ENCODE data around the gene KANSL1L. TPM values are rescaled to one million over a fixed set of nuclear protein-coding genes. Genes with fewer than 3 reads are reported as not detected.

KANSL1L gene
- total and polyA plus RNA-seq, 9 of the 15 experiments (the other 6 are each of a cell fraction or from before 2014, with no cell fraction given), result 1.3 to 6.7 (median 2.4) TPM

DNA sequence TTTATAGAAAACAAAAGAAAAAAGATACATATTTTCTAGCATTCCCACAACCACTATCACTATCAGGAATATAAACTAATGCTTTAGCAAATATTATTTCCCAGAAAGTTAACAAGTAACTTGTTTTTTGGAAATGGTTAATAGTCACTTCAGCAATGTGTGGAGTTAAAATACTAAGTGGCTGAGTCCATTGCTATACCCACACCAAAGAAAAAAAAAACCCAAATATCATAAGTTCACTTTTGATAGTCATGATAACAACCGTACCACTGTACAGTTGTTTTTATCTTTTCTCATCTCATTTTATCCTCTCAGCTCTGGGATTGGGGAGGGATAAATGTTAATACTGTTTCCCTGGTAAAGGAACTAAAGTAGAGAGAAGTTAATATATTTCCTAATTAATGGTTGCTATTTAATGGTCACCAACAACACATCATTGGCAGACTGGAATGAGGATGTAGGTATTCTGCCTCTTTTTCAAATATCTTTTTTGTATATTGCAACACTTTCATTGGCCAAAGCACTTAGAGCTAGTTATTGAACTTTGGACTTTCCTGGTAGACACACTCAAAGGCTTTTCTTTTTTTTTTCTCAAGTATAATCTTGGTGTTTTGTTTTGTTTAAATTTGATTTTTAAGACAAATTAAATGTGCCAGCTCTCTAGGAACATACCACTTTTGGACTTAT, 18.4 kb upstream of the KANSL1L start (continued):
- TF ChIP-seq C11orf30 (IDR thresholded peaks at IDR 0.05; ENCODE audit: low read depth) (no peak), XRCC5 (IDR thresholded peaks at IDR 0.05; ENCODE audit: low read depth, low read length) (no peak), ZBTB8A (IDR thresholded peaks at IDR 0.05; ENCODE audit: partially characterized antibody) (no peak), NUFIP1 (IDR thresholded peaks at IDR 0.05; ENCODE audit: partially characterized antibody) (no peak), ZZZ3 (IDR thresholded peaks at IDR 0.05) (no peak), ZNF431 (CRISPR knock-in tag; IDR thresholded peaks at IDR 0.05) (no peak)

- H3K4me2 ChIP-seq (ENCODE audit: insufficient read depth, low read length), result no peak overlapping the region
- TF ChIP-seq ARID3A (IDR thresholded peaks at IDR 0.05; ENCODE audit: borderline replicate concordance, low read depth, low read length), result no peak
- TF ChIP-seq ZNF584 (CRISPR knock-in tag; IDR thresholded peaks at IDR 0.05; ENCODE audit: low read depth), result no peak
- no peak for TF ChIP-seq RERE (CRISPR knock-in tag; IDR thresholded peaks at IDR 0.05; ENCODE audit: borderline replicate concordance)
- no peak for TF ChIP-seq NCOA6 (IDR thresholded peaks at IDR 0.05)
- TF ChIP-seq BACH1 (tag; IDR thresholded peaks at IDR 0.05), result no peak
- TF ChIP-seq ZNF253 (CRISPR knock-in tag; conservative IDR thresholded peaks at IDR 0.05), result no peak
- no peak for TF ChIP-seq NR0B1 (IDR thresholded peaks at IDR 0.05; ENCODE audit: partially characterized antibody)
- no peak for TF ChIP-seq XRCC5 (IDR thresholded peaks at IDR 0.05; ENCODE audit: low read depth, low read length)
Measured at GRCh38 chr2:210188755-210189154, 17.5 kb upstream of the KANSL1L start.

More at GRCh38 chr2:210188755-210189154, 17.5 kb upstream of the KANSL1L start:
- Histone ChIP-seq H4K20me1 (replicated peaks; ENCODE audit: control insufficient read depth, insufficient read depth, low read length) (no peaks in the 10 kb centered on the region), H3K9me3 (replicated peaks; ENCODE audit: control insufficient read depth, insufficient read depth, low read depth, low read length) (no peaks in the 10 kb centered on the region), H3K4me1 (replicated peaks in 1 of 2; ENCODE audit: control insufficient read depth in 2 of 2, insufficient read depth in 2 of 2, low read length in 2 of 2) (no peaks in the 10 kb centered on the region), H3K27ac (ENCODE audit: extremely low read depth, low read depth, low read length) (no peak overlapping the region), H3K9me1 (ENCODE audit: control insufficient read depth, insufficient read depth, low read length) (no peaks in the 10 kb centered on the region), H3K36me3 (ENCODE audit: control insufficient read depth, insufficient read depth, low read length) (no peaks in the 10 kb centered on the region), H3K79me2 (ENCODE audit: control insufficient read depth, insufficient read depth, low read length) (no peaks in the 10 kb centered on the region), H3K4me3 (no peak overlapping the region), H2AFZ (ENCODE audit: low read depth, low read length) (no peak overlapping the region), H3K9ac (ENCODE audit: insufficient read depth in 1 of 2, low read depth in 2 of 2, low read length in 2 of 2) (no peak overlapping the region), H3K27me3 (ENCODE audit: control insufficient read depth in 2 of 2, insufficient read depth in 2 of 2, low read length in 2 of 2) (no peaks in the 10 kb centered on the region)
- in situ Hi-C loops (cut with MboI) (loop anchor here (25.0 kb wide), 1 partner anchor 1801 kb away; no protein-coding TSS in a partner anchor), intact Hi-C loops (cut with micrococcal nuclease) (no loop called here)
- no peak for DNase-seq (ENCODE audit: extremely low read depth in 1 of 4, low spot score in 3 of 4)
- WGBS (ENCODE audit: insufficient coverage, low coverage, missing lambda C conversion rate), result 11% methylated on average over 2 of the region's 2 CpGs
- CTCF ChIA-PET (ENCODE audit: low intra/inter-chr PET ratio), result no interaction called here
- FAIRE-seq, result no peak
- ATAC-seq, result no peak
- BruUV-seq (replicated peaks), result no TSS peak
- POLR2A ChIA-PET, result no interaction called here

Data from K562 (cell line).